PC-9 (cell line): ENCODE data around the gene OSBPL10. TPM values are rescaled to one million over a fixed set of nuclear protein-coding genes. Genes with fewer than 3 reads are reported as not detected.

Experiments used
- BruUV-seq: library from RNA; stranded (reverse); fragments of 400-500 nt; replicated peaks from 2 replicates; lab custom pipeline; 2021; lab: Mats Ljungman, UMichigan
- CTCF ChIA-PET: fragments of 300-600 bp; sonication (Branson Sonifier 250); formaldehyde crosslinking; loops from one replicate; lab custom pipeline; 2022; ENCODE audit warnings: antibody characterized with exemption; lab: Charles Lee
- POLR2A ChIA-PET: fragments of 300-600 bp; sonication (Branson Sonifier 250); formaldehyde crosslinking; loops from one replicate; lab custom pipeline; 2022; ENCODE audit warnings: antibody characterized with exemption; ENCODE audit not compliant: unreplicated experiment; lab: Charles Lee
- DNase-seq, 2 experiments: peaks; one replicate each; pipeline versions ENCODE4 v3.0.0 to v3.0.0-alpha.2; 2015 to 2022; ENCODE audit warnings: mixed read lengths in 1 of 2
- H2AFZ ChIP-seq: fragments of 200-600 bp; sonication (generic); 2 replicates; pipeline ENCODE4 v1.8.1; 2017; ENCODE audit warnings: antibody characterized with exemption
- H3F3A ChIP-seq: fragments of 200-600 bp; sonication (generic); 2 replicates; pipeline ENCODE4 v1.8.1; 2017; ENCODE audit warnings: antibody characterized with exemption, mild to moderate bottlenecking, low read depth; ENCODE audit not compliant: insufficient read depth
- H3K27ac ChIP-seq: fragments of 200-600 bp; sonication (generic); 2 replicates; pipeline ENCODE4 v1.6.1; 2016; ENCODE audit warnings: mixed run types
- H3K27me3 ChIP-seq: fragments of 200-600 bp; sonication (generic); 2 replicates; pipeline ENCODE4 v1.6.1; 2016; ENCODE audit warnings: low read depth, mixed run types; ENCODE audit not compliant: insufficient read depth
- H3K36me3 ChIP-seq: fragments of 200-600 bp; sonication (generic); 2 replicates; pipeline ENCODE4 v1.6.1; 2016; ENCODE audit warnings: low read depth, mixed run types
- H3K4me1 ChIP-seq: fragments of 200-600 bp; sonication (generic); replicated peaks from 2 replicates; pipeline ENCODE4 v1.6.1; 2016; ENCODE audit warnings: mixed run types; ENCODE audit not compliant: insufficient read depth
- H3K4me2 ChIP-seq: fragments of 200-600 bp; sonication (generic); 2 replicates; pipeline ENCODE4 v1.6.1; 2017; ENCODE audit warnings: mixed run types
- H3K4me3 ChIP-seq: fragments of 200-600 bp; sonication (generic); 2 replicates; pipeline ENCODE4 v1.6.1; 2016; ENCODE audit warnings: mixed run types
- H3K79me2 ChIP-seq: fragments of 200-600 bp; sonication (generic); 2 replicates; pipeline ENCODE4 v1.6.1; 2017; ENCODE audit warnings: low read depth, mixed run types
- H3K9me2 ChIP-seq: fragments of 200-600 bp; sonication (generic); 2 replicates; pipeline ENCODE4 v1.8.1; 2017; ENCODE audit warnings: mild to moderate bottlenecking; ENCODE audit not compliant: insufficient read depth
- H3K9me3 ChIP-seq: fragments of 200-600 bp; sonication (generic); 2 replicates; pipeline ENCODE4 v1.8.1; 2016; ENCODE audit warnings: low read depth; ENCODE audit not compliant: insufficient read depth
- H4K20me1 ChIP-seq: fragments of 200-600 bp; sonication (generic); 2 replicates; pipeline ENCODE4 v1.8.1; 2017; ENCODE audit not compliant: insufficient read depth
- EZH2 ChIP-seq: fragments of 200-600 bp; sonication (generic); IDR thresholded peaks from 2 replicates; pipeline ENCODE4 v1.8.0; 2017; ENCODE audit warnings: antibody characterized with exemption, low read depth
- intact Hi-C: fragments of 100-400 bp; cut with micrococcal nuclease; formaldehyde crosslinking; loops from one replicate; pipeline ENCODE4 v1.10.0; 2022; ENCODE audit not compliant: unreplicated experiment
- total RNA-seq: library from RNA; stranded (reverse); gene quantifications from 2 replicates; pipeline ENCODE4 v1.2.3, GENCODE V29; 2021
- TF ChIP-seq, protein P1 (sequence below): fragments of 200-600 bp; sonication (generic); conservative IDR thresholded peaks from 2 replicates; pipeline ENCODE4 v1.6.1; 2017; ENCODE audit warnings: mixed run types, antibody characterized with exemption, mild to moderate bottlenecking, moderate library complexity

Gene OSBPL10
- total RNA-seq, 1 experiment from 2014 or later = 42.0 TPM

DNA sequence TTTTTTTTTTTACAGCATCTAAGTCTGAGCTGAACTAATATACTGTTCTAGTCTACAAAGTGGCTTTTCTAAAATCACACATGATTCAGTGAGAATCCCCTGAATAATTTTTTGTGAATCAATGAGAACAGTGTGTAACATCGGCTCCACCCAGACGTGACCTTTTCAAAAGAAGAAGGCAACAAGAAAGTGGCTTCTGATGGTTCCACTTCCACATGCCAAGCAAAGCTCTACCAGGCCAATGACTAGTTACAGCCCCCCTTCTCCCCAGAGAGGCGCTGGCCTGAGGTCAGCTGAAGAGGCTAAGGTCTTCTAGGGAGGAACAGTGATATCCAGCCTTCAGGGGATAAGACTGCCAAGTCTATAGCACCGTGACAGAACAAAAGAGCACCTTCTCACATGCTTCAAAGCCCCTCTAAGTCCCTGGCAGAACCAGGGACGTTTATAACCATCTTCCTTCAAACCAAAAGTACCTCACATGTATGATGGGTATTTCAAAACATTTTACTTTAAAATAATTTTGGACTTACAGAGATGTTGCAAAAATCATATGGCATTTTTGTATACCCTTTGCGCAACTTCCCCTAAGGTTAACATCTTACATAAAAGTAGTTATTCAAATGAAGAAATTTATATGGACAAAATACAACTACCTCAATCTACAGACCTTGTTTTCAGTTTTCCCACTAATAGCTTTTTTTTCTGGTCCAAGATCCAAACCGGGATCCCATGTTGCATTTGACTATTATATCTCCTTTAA, 177.9 kb downstream of the OSBPL10 start:
- no peaks in the 10 kb centered on the region for H3K27me3 ChIP-seq
- H3F3A ChIP-seq = no peaks in the 10 kb centered on the region
- ChIA-PET POLR2A (no interaction called here), CTCF (interaction anchor here (0.6 kb wide), 2 partner anchors 108 to 567 kb away, joined by 5 to 10 read pairs; no protein-coding TSS in a partner anchor)
- H3K36me3 ChIP-seq = no peaks in the 10 kb centered on the region
- TF ChIP-seq, protein P1, sequence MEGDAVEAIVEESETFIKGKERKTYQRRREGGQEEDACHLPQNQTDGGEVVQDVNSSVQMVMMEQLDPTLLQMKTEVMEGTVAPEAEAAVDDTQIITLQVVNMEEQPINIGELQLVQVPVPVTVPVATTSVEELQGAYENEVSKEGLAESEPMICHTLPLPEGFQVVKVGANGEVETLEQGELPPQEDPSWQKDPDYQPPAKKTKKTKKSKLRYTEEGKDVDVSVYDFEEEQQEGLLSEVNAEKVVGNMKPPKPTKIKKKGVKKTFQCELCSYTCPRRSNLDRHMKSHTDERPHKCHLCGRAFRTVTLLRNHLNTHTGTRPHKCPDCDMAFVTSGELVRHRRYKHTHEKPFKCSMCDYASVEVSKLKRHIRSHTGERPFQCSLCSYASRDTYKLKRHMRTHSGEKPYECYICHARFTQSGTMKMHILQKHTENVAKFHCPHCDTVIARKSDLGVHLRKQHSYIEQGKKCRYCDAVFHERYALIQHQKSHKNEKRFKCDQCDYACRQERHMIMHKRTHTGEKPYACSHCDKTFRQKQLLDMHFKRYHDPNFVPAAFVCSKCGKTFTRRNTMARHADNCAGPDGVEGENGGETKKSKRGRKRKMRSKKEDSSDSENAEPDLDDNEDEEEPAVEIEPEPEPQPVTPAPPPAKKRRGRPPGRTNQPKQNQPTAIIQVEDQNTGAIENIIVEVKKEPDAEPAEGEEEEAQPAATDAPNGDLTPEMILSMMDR = no peak
- TF ChIP-seq EZH2 = no peak
- H3K79me2 ChIP-seq = no peaks in the 10 kb centered on the region
- H3K27ac ChIP-seq = no peak overlapping the region
- H3K4me3 ChIP-seq = no peak overlapping the region
- no peaks in the 10 kb centered on the region for H3K9me3 ChIP-seq
- H3K9me2 ChIP-seq = no peaks in the 10 kb centered on the region
- no peak overlapping the region for H3K4me2 ChIP-seq
- intact Hi-C loops = no loop called here
- no peak overlapping the region for H2AFZ ChIP-seq
- no peak for DNase-seq
- no peaks in the 10 kb centered on the region for H3K4me1 ChIP-seq
- H4K20me1 ChIP-seq = no peaks in the 10 kb centered on the region
- no TSS peak for BruUV-seq

DNA sequence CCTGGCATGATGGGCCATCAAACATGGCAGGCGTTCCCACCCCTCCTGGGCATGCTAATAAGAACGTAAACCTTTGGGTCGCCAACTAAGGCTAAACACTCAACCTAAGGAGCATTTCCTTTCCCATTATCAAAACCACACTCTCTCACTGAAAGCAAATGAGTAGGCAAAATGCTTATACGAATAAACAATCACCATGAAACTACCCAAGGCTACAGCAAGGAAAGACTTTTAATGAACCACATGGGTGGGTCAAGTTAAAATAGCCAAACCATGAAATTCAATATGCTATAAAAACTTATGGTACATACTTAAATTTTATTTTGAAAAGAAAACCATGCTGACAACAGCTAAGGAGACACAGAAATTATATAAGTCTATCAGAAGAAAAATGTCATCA, 180.6 kb downstream of the OSBPL10 start:
- no peaks in the 10 kb centered on the region for H3K9me2 ChIP-seq
- H3F3A ChIP-seq = no peaks in the 10 kb centered on the region
- CTCF ChIA-PET = no interaction called here

DNA sequence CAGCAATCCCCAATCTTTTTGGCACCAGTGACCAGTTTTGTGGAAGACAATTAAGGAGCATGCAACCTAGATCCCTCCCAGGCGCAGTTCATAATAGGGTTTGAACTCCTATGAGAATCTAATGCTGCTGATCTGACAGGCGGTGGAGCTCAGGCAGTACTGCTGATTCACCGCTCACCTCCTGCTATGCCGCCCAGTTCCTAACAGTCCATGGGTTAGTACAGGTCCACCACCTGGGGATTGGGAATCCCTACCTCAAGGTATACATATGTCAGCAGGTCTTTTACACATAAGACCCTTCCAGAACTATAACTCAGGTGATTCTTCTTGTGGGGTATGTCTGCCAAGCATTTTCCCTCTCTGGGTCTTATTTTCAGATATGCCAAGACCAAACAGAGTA, 182.2 kb downstream of the OSBPL10 start:
- TF ChIP-seq, protein P1 = no peak
- TF ChIP-seq EZH2 = no peak
- H4K20me1 ChIP-seq = no peaks in the 10 kb centered on the region
- H3K4me1 ChIP-seq = no peaks in the 10 kb centered on the region
- H3K36me3 ChIP-seq = no peaks in the 10 kb centered on the region
- no peak overlapping the region for H3K27ac ChIP-seq
- no peak overlapping the region for H2AFZ ChIP-seq
- CTCF ChIA-PET = no interaction called here
- DNase-seq = no peak
- H3K79me2 ChIP-seq = no peaks in the 10 kb centered on the region
- H3K4me2 ChIP-seq = no peak overlapping the region
- POLR2A ChIA-PET = no interaction called here
- H3K4me3 ChIP-seq = no peak overlapping the region
- intact Hi-C loops = no loop called here
- no peaks in the 10 kb centered on the region for H3K9me3 ChIP-seq
- no peaks in the 10 kb centered on the region for H3K9me2 ChIP-seq
- no peaks in the 10 kb centered on the region for H3F3A ChIP-seq
- no peaks in the 10 kb centered on the region for H3K27me3 ChIP-seq
- BruUV-seq = no TSS peak

More for the DNA sequence above, 180.6 kb downstream of the OSBPL10 start:
- TF ChIP-seq, protein P1 = no peak
- TF ChIP-seq EZH2 = no peak
- H3K79me2 ChIP-seq = no peaks in the 10 kb centered on the region
- no peak overlapping the region for H2AFZ ChIP-seq
- no peaks in the 10 kb centered on the region for H3K36me3 ChIP-seq
- no TSS peak for BruUV-seq
- POLR2A ChIA-PET = no interaction called here
- H3K27me3 ChIP-seq = no peaks in the 10 kb centered on the region
- intact Hi-C loops = no loop called here
- no peak overlapping the region for H3K4me3 ChIP-seq
- DNase-seq = no peak
- no peak overlapping the region for H3K27ac ChIP-seq
- no peaks in the 10 kb centered on the region for H3K9me3 ChIP-seq
- H3K4me1 ChIP-seq = no peaks in the 10 kb centered on the region
- H3K4me2 ChIP-seq = no peak overlapping the region
- H4K20me1 ChIP-seq = no peaks in the 10 kb centered on the region
